H1 (cell line): ENCODE measurements around the gene RAPGEF6. TPM values are rescaled to one million over a fixed set of nuclear protein-coding genes. Genes with fewer than 3 reads are reported as not detected.

Experiments
- CTCF ChIA-PET: fragments of 300-600 bp; sonication (Branson Sonifier 250); formaldehyde crosslinking; loops from one replicate; lab custom pipeline; 2021; ENCODE audit not compliant: partially characterized antibody; lab: Charles Lee
- POLR2A ChIA-PET: fragments of 300-600 bp; sonication (Branson Sonifier 250); formaldehyde crosslinking; loops from one replicate; lab custom pipeline; 2021; ENCODE audit warnings: inconsistent platforms; ENCODE audit not compliant: partially characterized antibody; lab: Charles Lee
- DNase-seq, 2 experiments: peaks; one replicate each; pipeline versions ENCODE4 v3.0.0 to v3.0.0-alpha.2; 2010 to 2022; ENCODE audit warnings: low spot score in 2 of 2, low read depth in 1 of 2, mixed read lengths in 1 of 2
- FAIRE-seq: peaks from 2 replicates; lab custom pipeline; 2011; peaks lifted over from hg19 to GRCh38; lab: Jason Lieb, UNC
- H2AFZ ChIP-seq: 2 replicates; pipeline ENCODE4 v1.8.1; 2012; ENCODE audit warnings: low read length, inconsistent platforms
- H2AK5ac ChIP-seq: 2 replicates; pipeline ENCODE4 v1.6.1; 2013; ENCODE audit warnings: low read depth, low read length
- H2BK120ac ChIP-seq: replicated peaks from 2 replicates; pipeline ENCODE3; 2013; ENCODE audit warnings: low read depth, low read length, inconsistent platforms
- H2BK12ac ChIP-seq: 2 replicates; pipeline ENCODE4 v1.6.1; 2013; ENCODE audit warnings: low read depth, low read length
- H2BK15ac ChIP-seq: 2 replicates; pipeline ENCODE4 v1.6.1; 2013; ENCODE audit warnings: low read length
- H2BK20ac ChIP-seq: 2 replicates; pipeline ENCODE4 v1.6.1; 2013; ENCODE audit warnings: low read length
- H2BK5ac ChIP-seq: 2 replicates; pipeline ENCODE4 v1.6.1; 2013; ENCODE audit warnings: low read depth, low read length
- H3K14ac ChIP-seq: 2 replicates; pipeline ENCODE4 v1.6.1; 2013; ENCODE audit warnings: inconsistent platforms; ENCODE audit not compliant: insufficient read length
- H3K18ac ChIP-seq: 2 replicates; pipeline ENCODE4 v1.6.1; 2013; ENCODE audit warnings: low read length; ENCODE audit errors: extremely low read depth
- H3K23ac ChIP-seq: 2 replicates; pipeline ENCODE4 v1.6.1; 2013; ENCODE audit warnings: inconsistent platforms; ENCODE audit not compliant: insufficient read length
- H3K23me2 ChIP-seq: 2 replicates; pipeline ENCODE4 v1.6.1; 2013; ENCODE audit warnings: low read depth, low read length
- H3K27ac ChIP-seq: 2 replicates; pipeline ENCODE4 v1.6.1; 2011; ENCODE audit warnings: low read depth, low read length, inconsistent platforms
- H3K27me3 ChIP-seq, 4 experiments: replicated peaks in 1 of 4; 1 replicate in 1 of 4; 2 replicates in 3 of 4; pipeline versions ENCODE4 v1.6.1 to v1.8.1; 2011 to 2013; ENCODE audit warnings: low read length in 3 of 4, mild to moderate bottlenecking in 3 of 4, inconsistent platforms in 2 of 4, mixed read lengths in 2 of 4, moderate library complexity in 1 of 4; ENCODE audit not compliant: control insufficient read depth in 3 of 4, insufficient read depth in 3 of 4; ENCODE audit errors: extremely low read depth in 1 of 4
- H3K36me3 ChIP-seq, 4 experiments: 2 replicates each; pipeline versions ENCODE4 v1.6.1 to v1.8.1; 2011 to 2013; ENCODE audit warnings: mild to moderate bottlenecking in 4 of 4, low read length in 3 of 4, moderate library complexity in 2 of 4, control low read depth in 1 of 4, inconsistent platforms in 1 of 4; ENCODE audit not compliant: insufficient read depth in 4 of 4, control insufficient read depth in 2 of 4
- H3K4ac ChIP-seq: replicated peaks from 2 replicates; pipeline ENCODE3; 2013; ENCODE audit warnings: low read length, low read depth, mixed read lengths, inconsistent platforms; ENCODE audit not compliant: insufficient read length
- H3K4me1 ChIP-seq, 4 experiments: replicated peaks in 1 of 4; 1 replicate in 1 of 4; 2 replicates in 3 of 4; pipeline versions ENCODE4 v1.6.1 to v1.8.1; 2011 to 2013; ENCODE audit warnings: low read length in 3 of 4, inconsistent platforms in 2 of 4, mixed read lengths in 1 of 4; ENCODE audit not compliant: insufficient read depth in 4 of 4, control insufficient read depth in 3 of 4
- H3K4me2 ChIP-seq, 2 experiments: 2 replicates each; pipeline versions ENCODE4 v1.6.1 to v1.8.1; 2011 to 2013; ENCODE audit warnings: low read depth in 2 of 2, low read length in 2 of 2, control low read depth in 1 of 2, inconsistent platforms in 1 of 2, mild to moderate bottlenecking in 1 of 2; ENCODE audit not compliant: insufficient read depth in 1 of 2
- H3K4me3 ChIP-seq, 4 experiments: fragments of 200-600, 300-600 bp in 1 of 4; sonication (generic), shearing (Covaris generic), sonication (Bioruptor Twin) in 1 of 4; 2 replicates each; pipeline versions ENCODE4 v1.5.1 to v1.8.1; 2011 to 2016; ENCODE audit warnings: low read length in 4 of 4, low read depth in 3 of 4, control low read depth in 2 of 4, inconsistent platforms in 2 of 4, mild to moderate bottlenecking in 2 of 4, mixed read lengths in 1 of 4, moderate library complexity in 1 of 4; ENCODE audit not compliant: insufficient read depth in 2 of 4; ENCODE audit errors: extremely low read depth in 1 of 4
- H3K56ac ChIP-seq: replicated peaks from 2 replicates; pipeline ENCODE3; 2013; ENCODE audit warnings: low read depth, mild to moderate bottlenecking, mixed read lengths, low read length, inconsistent platforms; ENCODE audit not compliant: insufficient read length
- H3K79me1 ChIP-seq: 2 replicates; pipeline ENCODE4 v1.6.1; 2013; ENCODE audit warnings: low read depth, low read length, control low read depth
- H3K79me2 ChIP-seq, 2 experiments: 2 replicates each; pipeline versions ENCODE4 v1.6.1 to v1.8.1; 2012 to 2013; ENCODE audit warnings: low read length in 2 of 2, mild to moderate bottlenecking in 2 of 2, inconsistent platforms in 1 of 2; ENCODE audit not compliant: insufficient read depth in 2 of 2, control insufficient read depth in 1 of 2
- H3K9ac ChIP-seq, 4 experiments: replicated peaks in 1 of 4; 1 replicate in 1 of 4; 2 replicates in 3 of 4; pipeline versions ENCODE4 v1.6.1 to v1.8.1; 2011 to 2013; ENCODE audit warnings: low read depth in 3 of 4, low read length in 3 of 4, control low read depth in 2 of 4, mild to moderate bottlenecking in 2 of 4, moderate library complexity in 2 of 4, inconsistent platforms in 1 of 4; ENCODE audit errors: extremely low read depth in 1 of 4
- H3K9me3 ChIP-seq, 2 experiments: 2 replicates each; pipeline versions ENCODE4 v1.6.1 to v1.8.1; 2012 to 2013; ENCODE audit warnings: mild to moderate bottlenecking in 2 of 2, moderate library complexity in 2 of 2, control low read depth in 1 of 2, inconsistent platforms in 1 of 2, low read depth in 1 of 2, low read length in 1 of 2, mixed read lengths in 1 of 2; ENCODE audit not compliant: insufficient read depth in 2 of 2
- H4K20me1 ChIP-seq, 2 experiments: replicated peaks in 1 of 2; 2 replicates each; pipeline versions ENCODE3 to v1.8.1; 2011 to 2013; ENCODE audit warnings: inconsistent platforms in 2 of 2, low read length in 2 of 2, mild to moderate bottlenecking in 1 of 2; ENCODE audit not compliant: insufficient read depth in 2 of 2, control insufficient read depth in 1 of 2
- H4K5ac ChIP-seq: 2 replicates; pipeline ENCODE4 v1.6.1; 2013; ENCODE audit warnings: low read length, low read depth, mixed read lengths, inconsistent platforms; ENCODE audit not compliant: insufficient read length
- H4K8ac ChIP-seq: 2 replicates; pipeline ENCODE4 v1.8.0; 2013; ENCODE audit warnings: mild to moderate bottlenecking, moderate library complexity, low read length, inconsistent platforms; ENCODE audit not compliant: insufficient read depth; ENCODE audit errors: extremely low read depth
- H4K91ac ChIP-seq: replicated peaks from 2 replicates; pipeline ENCODE3; 2013; ENCODE audit warnings: low read length, mixed read lengths, inconsistent platforms; ENCODE audit not compliant: insufficient read length
- BACH1 ChIP-seq: IDR thresholded peaks from 2 replicates; pipeline ENCODE4 v1.6.1; 2012; ENCODE audit warnings: low read length, improper control_type of control experiment
- BRCA1 ChIP-seq: IDR thresholded peaks from 2 replicates; pipeline ENCODE4 v1.6.1; 2012; ENCODE audit warnings: low read depth, low read length, improper control_type of control experiment
- CBX8 ChIP-seq: fragments of 300-800, 300-1000 bp; sonication (generic); IDR thresholded peaks from 2 replicates; pipeline ENCODE4 v1.7.1; 2016; ENCODE audit warnings: low read depth, low read length, borderline replicate concordance
- CREB1 ChIP-seq: IDR thresholded peaks from 2 replicates; pipeline ENCODE4 v1.6.1; 2012; ENCODE audit warnings: inconsistent platforms
- GABPA ChIP-seq: IDR thresholded peaks from 2 replicates; pipeline ENCODE4 v1.6.1; 2011; ENCODE audit warnings: mild to moderate bottlenecking, low read length, moderate library complexity, borderline replicate concordance; ENCODE audit not compliant: insufficient read depth
- HDAC6 ChIP-seq: IDR thresholded peaks from one replicate; pipeline ENCODE4 v1.7.1; 2012; ENCODE audit warnings: low read depth, mild to moderate bottlenecking, inconsistent platforms, low read length, moderate library complexity
- KDM1A ChIP-seq: fragments of 200-600, 300-600 bp; sonication (generic); IDR thresholded peaks from 2 replicates; pipeline ENCODE4 v1.7.1; 2016; ENCODE audit warnings: mild to moderate bottlenecking, low read length, borderline replicate concordance
- NRF1 ChIP-seq: IDR thresholded peaks from 2 replicates; pipeline ENCODE4 v1.6.1; 2011; ENCODE audit warnings: mild to moderate bottlenecking, low read depth, low read length, improper control_type of control experiment
- TAF1 ChIP-seq: IDR thresholded peaks from 2 replicates; pipeline ENCODE4 v1.6.1; 2011; ENCODE audit warnings: mild to moderate bottlenecking, low read depth, low read length
- TAF7 ChIP-seq: optimal IDR thresholded peaks from 2 replicates; pipeline ENCODE3; 2011; ENCODE audit warnings: low read depth, mild to moderate bottlenecking, inconsistent platforms, low read length, moderate library complexity, borderline replicate concordance
- TCF12 ChIP-seq: IDR thresholded peaks from 2 replicates; pipeline ENCODE4 v1.6.1; 2011; ENCODE audit warnings: low read depth, mild to moderate bottlenecking, low read length
- YY1 ChIP-seq: IDR thresholded peaks from 2 replicates; pipeline ENCODE4 v1.6.1; 2011; ENCODE audit warnings: low read depth, mild to moderate bottlenecking, low read length
- ZNF274 ChIP-seq: IDR thresholded peaks from 2 replicates; pipeline ENCODE4 v1.7.0; 2012; ENCODE audit warnings: low read length, borderline replicate concordance; ENCODE audit errors: extremely low read depth
- WGBS, 2 experiments: shearing (Covaris generic) in 1 of 2; methylation state at CpG; one replicate each; pipeline versions ENCODE4 v1.1.6 to v1.1.7; 2013 to 2015; ENCODE audit warnings: low lambda C conversion rate in 2 of 2, mixed read lengths in 2 of 2, inconsistent platforms in 1 of 2, low coverage in 1 of 2, missing lambda C conversion rate in 1 of 2; ENCODE audit not compliant: insufficient replicate concordance in 2 of 2, insufficient coverage in 1 of 2, insufficient read length in 1 of 2; ENCODE audit errors: extremely low coverage in 1 of 2, missing lambda C conversion rate in 1 of 2; 5-methylcytosine and 5-hydroxymethylcytosine counted together
- polyA plus RNA-seq, 7 experiments: library from polyadenylated mRNA; depleted of rRNA in 3 of 7; stranded (reverse) in 5 of 7; unstranded in 2 of 7; fragments of >200 nt in 5 of 7; fragments of 200-250 nt in 2 of 7; gene quantifications; 1 replicate in 5 of 7; 2 replicates in 1 of 7; 4 replicates in 1 of 7; pipeline versions ENCODE4 v1.2.1 to v1.2.3, GENCODE V29; 2011 to 2013; ENCODE audit warnings: missing spikeins in 2 of 7, mixed read lengths in 2 of 7
- total RNA-seq: library from RNA; stranded (reverse); fragmentation: NEBNext Ultra II Directional; extraction: Animal tissue kit (Norgen Biotek cat#: 25700); gene quantifications from 2 replicates; pipeline ENCODE4 v1.2.1, GENCODE V29; 2021
- TF ChIP-seq, protein P1 (sequence below): IDR thresholded peaks from 2 replicates; pipeline ENCODE4 v1.6.1; 2012; ENCODE audit warnings: inconsistent platforms
- TF ChIP-seq, protein P2 (sequence below): IDR thresholded peaks from 2 replicates; pipeline ENCODE4 v1.6.1; 2011; ENCODE audit warnings: low read depth, mild to moderate bottlenecking, low read length; ENCODE audit not compliant: insufficient read depth

The RAPGEF6 gene
- total and polyA plus RNA-seq, 2 of the 8 experiments (the other 6 are each of a cell fraction or from before 2014, with no cell fraction given): 4.8 to 20.0 TPM

DNA sequence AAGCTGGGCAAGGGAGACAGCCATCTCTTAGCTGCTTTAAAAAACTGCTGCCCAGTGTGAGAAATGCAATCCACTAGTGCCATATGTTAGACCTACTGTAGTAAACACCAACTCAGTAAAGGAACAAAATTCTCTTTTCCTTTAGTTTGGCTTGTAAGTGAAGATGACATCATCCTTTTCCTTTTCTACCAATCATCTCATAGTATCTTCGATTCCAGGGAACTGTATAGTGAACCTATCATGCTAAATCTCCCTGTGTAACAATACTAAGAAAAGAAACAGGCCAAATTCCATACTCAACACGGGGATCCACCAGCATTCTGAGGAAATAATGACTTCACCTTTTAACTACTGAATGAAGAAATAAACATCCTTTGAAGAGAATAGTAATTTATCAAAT, 100.1 kb downstream of the RAPGEF6 start:
- Histone ChIP-seq H2AK5ac (no peak overlapping the region), H3K4ac (no peak overlapping the region), H3K4me2 (no peak overlapping the region), H3K18ac (no peak overlapping the region), H3K9ac (no peak overlapping the region), H3K14ac (no peak overlapping the region), H3K36me3 (0 out of 8 replicates have a peak, but pooled peaks cover 0 to 3% (median 0%) of the 10 kb centered on the region in 4 experiments), H2BK15ac (no peak overlapping the region), H3K23ac (no peak overlapping the region), H3K9me3 (no peaks in the 10 kb centered on the region), H2BK120ac (no peak overlapping the region), H3K27me3 (no peaks in the 10 kb centered on the region), H3K56ac (no peak overlapping the region), H3K27ac (no peak overlapping the region)
- CTCF ChIA-PET: no interaction called here
- no peak for TF ChIP-seq CREB1
- no peak for TF ChIP-seq YY1
- TF ChIP-seq, protein P1, sequence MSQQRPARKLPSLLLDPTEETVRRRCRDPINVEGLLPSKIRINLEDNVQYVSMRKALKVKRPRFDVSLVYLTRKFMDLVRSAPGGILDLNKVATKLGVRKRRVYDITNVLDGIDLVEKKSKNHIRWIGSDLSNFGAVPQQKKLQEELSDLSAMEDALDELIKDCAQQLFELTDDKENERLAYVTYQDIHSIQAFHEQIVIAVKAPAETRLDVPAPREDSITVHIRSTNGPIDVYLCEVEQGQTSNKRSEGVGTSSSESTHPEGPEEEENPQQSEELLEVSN: no peak
- no peak for TF ChIP-seq HDAC6
- TF ChIP-seq TCF12: no peak
- TF ChIP-seq GABPA: no peak
- no peak for TF ChIP-seq BRCA1
- TF ChIP-seq, protein P2, sequence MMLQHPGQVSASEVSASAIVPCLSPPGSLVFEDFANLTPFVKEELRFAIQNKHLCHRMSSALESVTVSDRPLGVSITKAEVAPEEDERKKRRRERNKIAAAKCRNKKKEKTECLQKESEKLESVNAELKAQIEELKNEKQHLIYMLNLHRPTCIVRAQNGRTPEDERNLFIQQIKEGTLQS: no peak
- TF ChIP-seq TAF1: no peak
- TF ChIP-seq TAF7: no peak
- no peak for TF ChIP-seq KDM1A
- no peak for TF ChIP-seq ZNF274
- no peak for TF ChIP-seq BACH1
- TF ChIP-seq NRF1: no peak
- no peak for TF ChIP-seq CBX8
- TF ChIP-seq, all 59 proteins: peak for 0
- Histone ChIP-seq H4K5ac (no peak overlapping the region), H2AFZ (no peak overlapping the region), H2BK20ac (no peak overlapping the region), H4K91ac (no peak overlapping the region), H4K20me1 (peaks cover 0 to 2% of the 10 kb centered on the region in 2 experiments), H2BK12ac (no peak overlapping the region), H3K4me3 (no peak overlapping the region), H3K79me2 (no peaks in the 10 kb centered on the region), H2BK5ac (no peak overlapping the region), H3K23me2 (no peaks in the 10 kb centered on the region), H3K4me1 (no peaks in the 10 kb centered on the region; a peak in 1 of 7 replicates), H3K79me1 (no peaks in the 10 kb centered on the region), H4K8ac (no peak overlapping the region)
- WGBS, 2 experiments: 83% methylated on average over 2 of the region's 2 CpGs; no CpG with 5 or more reads in 1 of the 2 experiments
- DNase-seq (no peak), FAIRE-seq (no peak)
- POLR2A ChIA-PET: no interaction called here
